Dendritic cell treated with granulocyte-macrophage colony-stimulating factor and Interleukin-4, amounts not matched to agents 40 ng/mL and 50 ng/mL, for 4 days (primary cell): ENCODE measurements around the gene LPCAT3.

ENCODE experiments used
- H3K27ac Mint-ChIP-seq: one replicate; pipeline ENCODE4 v1.8.0; 2022; ENCODE audit warnings: mild to moderate bottlenecking, mixed read lengths
- H3K27me3 Mint-ChIP-seq: one replicate; pipeline ENCODE4 v1.8.0; 2022; ENCODE audit warnings: mild to moderate bottlenecking, mixed read lengths
- H3K36me3 Mint-ChIP-seq: one replicate; pipeline ENCODE4 v1.8.0; 2022; ENCODE audit warnings: low read depth, mixed read lengths
- H3K4me1 Mint-ChIP-seq: one replicate; pipeline ENCODE4 v1.8.0; 2022; ENCODE audit warnings: low read depth, mixed read lengths
- H3K4me3 Mint-ChIP-seq: one replicate; pipeline ENCODE4 v1.8.0; 2022; ENCODE audit warnings: mild to moderate bottlenecking, moderate library complexity, mixed read lengths
- H3K9me3 Mint-ChIP-seq: one replicate; pipeline ENCODE4 v1.8.0; 2022; ENCODE audit warnings: mixed read lengths
- intact Hi-C: fragments of 100-400 bp; cut with micrococcal nuclease; formaldehyde crosslinking; loops from one replicate; pipeline ENCODE4 v1.15.0; 2022

LPCAT3 gene

GRCh38 chr12:6935371-6936193 lies 82.7 kb downstream of the LPCAT3 start:
- Mint-ChIP-seq H3K9me3 (no peaks in the 10 kb centered on the region), H3K4me1 (peaks cover 55% of the 10 kb centered on the region), H3K36me3 (peaks cover 58% of the 10 kb centered on the region), H3K27ac (peak overlapping the region; percentile 87), H3K27me3 (peaks cover 2% of the 10 kb centered on the region), H3K4me3 (no peak overlapping the region)
- intact Hi-C loops = loop anchor here (5.0 kb wide), 1 partner anchor 68 kb away; the partner anchor contains the start of gene TPI1

- intact Hi-C loops = no loop called here
Measured at GRCh38 chr12:6934110-6934509, 84.2 kb downstream of the LPCAT3 start.

GRCh38 chr12:6932766-6933165 lies 85.5 kb downstream of the LPCAT3 start:
- Mint-ChIP-seq H3K9me3 (no peaks in the 10 kb centered on the region), H3K4me3 (no peak overlapping the region), H3K27me3 (peaks cover 18% of the 10 kb centered on the region), H3K4me1 (peaks cover 59% of the 10 kb centered on the region), H3K36me3 (peaks cover 54% of the 10 kb centered on the region), H3K27ac (no peak overlapping the region)
- intact Hi-C loops = no loop called here

More at GRCh38 chr12:6934110-6934509, 84.2 kb downstream of the LPCAT3 start:
- peaks cover 12% of the 10 kb centered on the region for H3K27me3 Mint-ChIP-seq
- H3K4me1 Mint-ChIP-seq = peaks cover 62% of the 10 kb centered on the region
- H3K36me3 Mint-ChIP-seq = peaks cover 50% of the 10 kb centered on the region
- H3K27ac Mint-ChIP-seq = peak overlapping the region; percentile 54
- no peaks in the 10 kb centered on the region for H3K9me3 Mint-ChIP-seq
- H3K4me3 Mint-ChIP-seq = no peak overlapping the region

DNA sequence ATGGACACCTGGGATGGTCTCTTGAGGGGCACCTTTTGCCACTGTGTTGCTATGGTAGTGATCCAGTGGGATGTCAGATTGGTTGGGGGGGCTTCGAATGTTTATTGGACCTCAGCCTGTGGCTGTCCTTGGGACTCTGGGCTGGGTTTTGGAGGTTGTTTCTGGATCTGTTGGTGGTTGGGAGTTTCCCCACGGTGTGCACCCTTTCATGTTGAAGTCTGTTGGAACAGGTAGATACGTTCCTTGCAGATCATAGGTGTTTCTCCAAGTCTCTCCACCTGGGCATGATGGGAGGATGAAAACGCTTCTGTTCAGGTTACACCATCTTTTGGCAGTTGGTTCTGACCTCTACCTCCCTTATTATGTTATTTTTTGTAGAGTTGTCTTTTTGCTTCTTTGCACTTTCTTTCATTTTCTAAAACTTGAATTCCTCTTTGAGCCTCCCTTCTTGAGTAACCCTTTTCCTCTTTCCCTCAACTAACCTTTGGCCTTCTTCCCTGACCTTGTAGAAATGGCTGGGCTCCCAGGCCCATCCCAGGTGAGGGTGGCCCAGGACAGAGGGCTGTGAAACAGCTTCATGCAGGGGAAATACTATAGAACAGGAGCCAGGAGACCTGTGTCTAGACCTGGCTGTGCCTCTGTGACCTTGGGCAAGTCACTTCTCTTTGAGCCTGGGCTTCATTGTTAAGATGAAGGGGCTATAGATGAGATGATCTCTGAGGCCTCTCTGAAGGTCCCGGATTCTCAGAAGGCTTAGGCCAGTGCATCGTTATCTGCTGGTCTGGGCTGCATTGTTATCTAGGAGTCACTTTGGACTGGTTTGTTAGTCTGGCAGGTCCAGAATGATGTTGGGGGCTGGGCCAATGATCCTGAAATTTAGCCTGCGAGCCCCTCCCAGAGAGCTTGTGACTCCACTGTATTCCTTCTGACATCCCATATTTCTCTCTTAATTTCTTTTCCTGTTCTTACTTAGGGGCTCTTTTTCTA lies 88.5 kb downstream of the LPCAT3 start:
- Mint-ChIP-seq H3K4me3 (peak overlapping the region; percentile 89), H3K27me3 (peaks cover 39% of the 10 kb centered on the region), H3K27ac (peak overlapping the region; percentile 29), H3K36me3 (peaks cover 31% of the 10 kb centered on the region), H3K9me3 (no peaks in the 10 kb centered on the region), H3K4me1 (peaks cover 61% of the 10 kb centered on the region)
- intact Hi-C loops = no loop called here

- intact Hi-C loops = no loop called here
- H3K9me3 Mint-ChIP-seq = no peaks in the 10 kb centered on the region
- H3K27ac Mint-ChIP-seq = peak overlapping the region; percentile 75
- peaks cover 39% of the 10 kb centered on the region for H3K27me3 Mint-ChIP-seq
- peaks cover 22% of the 10 kb centered on the region for H3K36me3 Mint-ChIP-seq
- peaks cover 61% of the 10 kb centered on the region for H3K4me1 Mint-ChIP-seq
- H3K4me3 Mint-ChIP-seq = peak overlapping the region; percentile 89
Measured at GRCh38 chr12:6928703-6929407, 89.4 kb downstream of the LPCAT3 start.

DNA sequence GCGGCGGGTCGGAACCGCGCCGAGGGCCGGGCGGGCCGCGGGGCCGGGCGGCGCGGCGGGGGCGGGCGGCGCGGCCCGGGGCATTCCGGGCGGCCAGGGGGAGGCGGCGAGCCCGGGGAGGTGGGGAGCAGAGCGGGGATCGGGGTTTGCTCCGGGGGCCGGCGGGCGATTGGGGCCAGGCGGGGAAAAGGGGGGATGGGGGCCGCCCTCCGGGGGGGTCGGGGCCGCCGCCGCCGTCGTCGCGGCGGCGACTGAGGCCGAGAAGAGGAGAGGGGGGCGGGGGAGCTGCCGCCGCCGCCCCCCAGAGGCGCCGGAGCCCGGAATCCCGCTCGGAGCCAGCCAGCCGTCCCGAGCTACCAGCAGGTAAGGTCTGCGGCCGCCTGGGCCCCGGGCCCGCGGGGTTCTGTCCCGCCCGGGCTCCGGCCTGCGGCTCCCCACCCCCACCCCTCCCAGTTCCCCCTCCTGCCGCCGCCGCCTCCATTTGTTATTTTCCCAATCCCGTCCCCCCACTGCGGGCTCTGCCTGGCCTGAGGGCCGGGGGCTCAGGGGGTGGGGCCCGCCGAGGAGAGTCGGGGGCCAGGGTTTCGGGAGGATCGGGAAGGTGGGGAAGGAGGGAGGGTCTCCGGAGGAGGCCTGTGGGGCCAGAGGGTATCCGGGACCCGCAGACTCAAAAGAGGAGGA lies 90.1 kb downstream of the LPCAT3 start:
- intact Hi-C loops = no loop called here
- Mint-ChIP-seq H3K4me1 (peaks cover 65% of the 10 kb centered on the region), H3K4me3 (peak overlapping the region; percentile 89)

GRCh38 chr12:6927379-6928021 lies 90.8 kb downstream of the LPCAT3 start, which contains the start of gene ATN1:
ATN1 (plus strand) TSS chr12:6927959; CDS start chr12:6934002, 6,043 bp downstream.
- peak within 1 kb of the TSS; percentile 89 for H3K4me3 Mint-ChIP-seq
- peaks cover 71% of the 10 kb centered on the region for H3K4me1 Mint-ChIP-seq

More for the DNA sequence above, 90.1 kb downstream of the LPCAT3 start:
- peak overlapping the region; percentile 75 for H3K27ac Mint-ChIP-seq
- peaks cover 39% of the 10 kb centered on the region for H3K27me3 Mint-ChIP-seq
- no peaks in the 10 kb centered on the region for H3K9me3 Mint-ChIP-seq
- H3K36me3 Mint-ChIP-seq = peaks cover 18% of the 10 kb centered on the region

More at GRCh38 chr12:6927379-6928021, 90.8 kb downstream of the LPCAT3 start, which contains the start of gene ATN1:
- H3K9me3 Mint-ChIP-seq = no peaks in the 10 kb centered on the region
- peaks cover 39% of the 10 kb centered on the region for H3K27me3 Mint-ChIP-seq
- intact Hi-C loops = no loop called here
- peaks cover 18% of the 10 kb centered on the region for H3K36me3 Mint-ChIP-seq
- H3K27ac Mint-ChIP-seq = peak within 1 kb of the TSS; percentile 75
